22Rv1 (cell line): ENCODE measurements around the gene NAXD.

Source experiments
- ZFX ChIP-seq: fragments of 450-650 bp; IDR thresholded peaks from 2 replicates; pipeline ENCODE4 v1.6.1; 2017; ENCODE audit warnings: antibody characterized with exemption, borderline replicate concordance
- TF ChIP-seq, protein P1 (sequence below): fragments of 450-650 bp; IDR thresholded peaks from 2 replicates; pipeline ENCODE4 v1.5.1; 2017; ENCODE audit warnings: mild to moderate bottlenecking

DNA sequence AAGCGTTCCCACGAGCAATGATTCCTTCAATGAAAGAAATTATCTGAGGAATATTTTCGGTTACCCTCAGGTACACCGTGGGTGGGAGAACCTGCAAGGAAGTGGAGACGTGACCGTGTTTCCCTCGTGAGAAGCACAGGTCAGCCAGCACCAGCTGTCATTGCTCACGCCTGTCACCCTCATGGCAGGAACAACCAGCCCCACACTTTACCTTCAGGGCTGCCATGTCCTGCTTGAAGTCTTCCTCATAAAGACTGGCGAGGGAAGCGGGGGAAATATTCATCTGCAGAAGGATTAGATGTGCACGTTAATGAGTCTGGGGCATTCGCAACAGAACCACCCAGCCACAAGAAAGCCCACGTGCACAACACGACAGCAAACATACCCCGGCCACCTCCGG lies 72.4 kb downstream of the NAXD start:
- TF ChIP-seq, protein P1, sequence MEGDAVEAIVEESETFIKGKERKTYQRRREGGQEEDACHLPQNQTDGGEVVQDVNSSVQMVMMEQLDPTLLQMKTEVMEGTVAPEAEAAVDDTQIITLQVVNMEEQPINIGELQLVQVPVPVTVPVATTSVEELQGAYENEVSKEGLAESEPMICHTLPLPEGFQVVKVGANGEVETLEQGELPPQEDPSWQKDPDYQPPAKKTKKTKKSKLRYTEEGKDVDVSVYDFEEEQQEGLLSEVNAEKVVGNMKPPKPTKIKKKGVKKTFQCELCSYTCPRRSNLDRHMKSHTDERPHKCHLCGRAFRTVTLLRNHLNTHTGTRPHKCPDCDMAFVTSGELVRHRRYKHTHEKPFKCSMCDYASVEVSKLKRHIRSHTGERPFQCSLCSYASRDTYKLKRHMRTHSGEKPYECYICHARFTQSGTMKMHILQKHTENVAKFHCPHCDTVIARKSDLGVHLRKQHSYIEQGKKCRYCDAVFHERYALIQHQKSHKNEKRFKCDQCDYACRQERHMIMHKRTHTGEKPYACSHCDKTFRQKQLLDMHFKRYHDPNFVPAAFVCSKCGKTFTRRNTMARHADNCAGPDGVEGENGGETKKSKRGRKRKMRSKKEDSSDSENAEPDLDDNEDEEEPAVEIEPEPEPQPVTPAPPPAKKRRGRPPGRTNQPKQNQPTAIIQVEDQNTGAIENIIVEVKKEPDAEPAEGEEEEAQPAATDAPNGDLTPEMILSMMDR: no peak
- TF ChIP-seq ZFX: no peak
